Ascending aorta (tissue), 2 donors: ENCODE data around the gene RGN. TPM values are rescaled to one million over a fixed set of nuclear protein-coding genes. Genes with fewer than 3 reads are reported as not detected.

ENCODE experiments used
- DNase-seq, 2 donors: peaks; one replicate each; pipeline ENCODE4 v3.0.0-alpha.2; 2019; ENCODE audit warnings: low spot score in 2 of 2
- H3K27ac ChIP-seq, 2 donors: fragments of 200-600 bp; sonication (generic); one replicate each; pipeline ENCODE4 v1.5.1; 2016 to 2017; ENCODE audit warnings: mild to moderate bottlenecking in 1 of 2
- H3K27me3 ChIP-seq: fragments of 200-600 bp; sonication (generic); one replicate; pipeline ENCODE4 v1.5.1; 2017
- H3K36me3 ChIP-seq, 2 donors: fragments of 200-600 bp; sonication (generic); one replicate each; pipeline ENCODE4 v1.5.1; 2016
- H3K4me1 ChIP-seq, 2 donors: fragments of 200-600 bp; sonication (generic); one replicate each; pipeline ENCODE4 v1.5.1; 2016 to 2017; ENCODE audit warnings: mild to moderate bottlenecking in 1 of 2
- H3K4me3 ChIP-seq, 2 donors: fragments of 200-600 bp; sonication (generic); one replicate each; pipeline ENCODE4 v1.5.1; 2016 to 2017; ENCODE audit warnings: mild to moderate bottlenecking in 1 of 2
- H3K9me3 ChIP-seq, 2 donors: fragments of 200-600 bp; sonication (generic); one replicate each; pipeline ENCODE4 v1.5.1; 2016
- intact Hi-C: fragments of 100-400 bp; cut with DNase I; formaldehyde crosslinking; loops from one replicate; pipeline ENCODE4 v1.15.1; 2023
- total RNA-seq: library from RNA; depleted of rRNA; stranded (reverse); fragments of >200 nt; gene quantifications from one replicate; pipeline ENCODE4 v1.1.0, GENCODE V29; 2016
- TF ChIP-seq, protein P1 (sequence below), 3 experiments: fragments of 200-600 bp in 2 of 3; fragments of 450-650 bp in 1 of 3; sonication (generic) in 2 of 3; IDR thresholded peaks; one replicate each; pipeline ENCODE4 v1.5.1; 2016 to 2019; ENCODE audit warnings: antibody characterized with exemption in 3 of 3, mild to moderate bottlenecking in 1 of 3, moderate library complexity in 1 of 3

RGN gene
- total RNA-seq, 1 donor from 2014 or later: 1.5 TPM

DNA sequence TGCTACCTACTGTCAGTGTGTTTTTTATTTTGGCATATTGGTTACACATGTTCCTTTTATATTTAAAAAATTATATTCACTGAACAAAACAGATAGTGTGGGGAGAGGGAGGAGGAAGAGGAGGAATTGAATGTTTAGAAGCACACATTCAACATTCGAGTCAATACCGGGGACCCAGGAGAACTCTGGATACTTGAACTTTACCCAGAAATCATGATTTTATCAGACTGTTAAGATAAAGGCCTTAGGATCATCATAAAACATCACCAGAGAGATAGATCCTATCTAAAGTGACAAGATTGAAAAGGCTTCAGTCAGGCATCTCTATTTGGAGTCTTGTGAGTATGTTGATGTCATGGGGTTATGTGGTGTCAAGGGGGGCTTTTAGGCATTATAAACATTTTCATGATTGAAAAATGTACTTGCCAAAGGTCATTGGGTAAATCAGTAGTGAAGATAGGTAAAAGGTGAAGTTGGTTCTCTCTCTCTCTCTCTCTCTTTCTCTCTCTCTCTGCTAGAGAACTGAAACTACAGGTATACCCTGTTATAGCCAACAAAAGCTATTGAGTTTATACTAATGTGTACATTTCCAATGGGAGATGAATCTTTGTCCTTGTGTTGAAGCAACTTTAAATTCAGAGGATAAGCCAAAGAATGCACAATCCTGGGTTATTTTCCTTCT is 16.9 kb upstream of the RGN start:
- Histone ChIP-seq H3K27me3 (no peaks in the 10 kb centered on the region), H3K27ac (no peak overlapping the region), H3K4me1 (no peaks in the 10 kb centered on the region), H3K4me3 (no peak overlapping the region), H3K36me3 (peaks cover 0 to 4% of the 10 kb centered on the region in 2 donors), H3K9me3 (no peaks in the 10 kb centered on the region)
- intact Hi-C loops: no loop called here
- no peak for DNase-seq
- TF ChIP-seq, protein P1, sequence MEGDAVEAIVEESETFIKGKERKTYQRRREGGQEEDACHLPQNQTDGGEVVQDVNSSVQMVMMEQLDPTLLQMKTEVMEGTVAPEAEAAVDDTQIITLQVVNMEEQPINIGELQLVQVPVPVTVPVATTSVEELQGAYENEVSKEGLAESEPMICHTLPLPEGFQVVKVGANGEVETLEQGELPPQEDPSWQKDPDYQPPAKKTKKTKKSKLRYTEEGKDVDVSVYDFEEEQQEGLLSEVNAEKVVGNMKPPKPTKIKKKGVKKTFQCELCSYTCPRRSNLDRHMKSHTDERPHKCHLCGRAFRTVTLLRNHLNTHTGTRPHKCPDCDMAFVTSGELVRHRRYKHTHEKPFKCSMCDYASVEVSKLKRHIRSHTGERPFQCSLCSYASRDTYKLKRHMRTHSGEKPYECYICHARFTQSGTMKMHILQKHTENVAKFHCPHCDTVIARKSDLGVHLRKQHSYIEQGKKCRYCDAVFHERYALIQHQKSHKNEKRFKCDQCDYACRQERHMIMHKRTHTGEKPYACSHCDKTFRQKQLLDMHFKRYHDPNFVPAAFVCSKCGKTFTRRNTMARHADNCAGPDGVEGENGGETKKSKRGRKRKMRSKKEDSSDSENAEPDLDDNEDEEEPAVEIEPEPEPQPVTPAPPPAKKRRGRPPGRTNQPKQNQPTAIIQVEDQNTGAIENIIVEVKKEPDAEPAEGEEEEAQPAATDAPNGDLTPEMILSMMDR (IDR thresholded peaks at IDR 0.05): no peak

DNA sequence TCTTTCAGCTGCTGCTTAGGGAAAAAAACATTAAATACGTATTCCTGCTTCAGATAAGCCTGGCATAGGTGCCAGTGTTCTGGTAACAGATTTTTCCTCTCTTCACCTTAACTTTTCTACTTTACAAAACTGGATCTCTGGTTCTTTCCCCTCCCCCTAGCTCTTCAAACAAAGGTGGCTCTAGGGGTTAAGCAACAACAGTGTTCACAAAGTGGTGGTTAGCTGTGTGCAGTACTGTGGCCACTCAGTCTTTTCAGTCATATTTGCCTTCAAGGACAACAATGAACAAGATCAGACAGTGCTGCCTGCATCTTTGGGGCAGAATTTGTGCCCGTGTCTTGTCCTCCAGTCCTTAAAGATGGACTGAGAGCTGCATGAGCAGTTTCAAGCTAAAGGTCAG is 15.1 kb upstream of the RGN start:
- H3K9me3 ChIP-seq: no peaks in the 10 kb centered on the region
- no peaks in the 10 kb centered on the region for H3K36me3 ChIP-seq
- no peak for DNase-seq
- H3K27me3 ChIP-seq: no peaks in the 10 kb centered on the region
- no peaks in the 10 kb centered on the region for H3K4me1 ChIP-seq
- intact Hi-C loops: no loop called here
- no peak overlapping the region for H3K27ac ChIP-seq
- no peak overlapping the region for H3K4me3 ChIP-seq
- TF ChIP-seq, protein P1 (IDR thresholded peaks at IDR 0.05): no peak

DNA sequence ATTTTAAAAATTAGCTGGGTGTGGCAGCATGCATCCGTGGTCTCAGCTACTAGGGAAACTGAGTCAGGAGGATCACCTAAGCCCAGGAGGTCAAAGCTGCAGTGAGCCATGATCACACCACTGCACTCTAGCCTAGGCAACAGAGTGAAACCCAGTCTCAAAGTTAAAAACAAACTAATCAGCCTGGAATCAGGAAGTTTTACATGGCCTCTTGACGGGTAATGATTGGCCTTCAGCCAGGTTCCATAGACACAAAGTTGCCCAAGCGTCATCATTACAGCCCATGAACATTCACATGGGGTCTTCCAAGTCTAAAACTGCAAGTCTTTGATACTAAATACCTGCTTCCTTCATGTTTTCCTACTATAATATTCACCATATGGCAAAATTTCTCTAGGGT is 10.0 kb upstream of the RGN start:
- no peaks in the 10 kb centered on the region for H3K9me3 ChIP-seq
- intact Hi-C loops: no loop called here
- TF ChIP-seq, protein P1 (IDR thresholded peaks at IDR 0.05): no peak

DNA sequence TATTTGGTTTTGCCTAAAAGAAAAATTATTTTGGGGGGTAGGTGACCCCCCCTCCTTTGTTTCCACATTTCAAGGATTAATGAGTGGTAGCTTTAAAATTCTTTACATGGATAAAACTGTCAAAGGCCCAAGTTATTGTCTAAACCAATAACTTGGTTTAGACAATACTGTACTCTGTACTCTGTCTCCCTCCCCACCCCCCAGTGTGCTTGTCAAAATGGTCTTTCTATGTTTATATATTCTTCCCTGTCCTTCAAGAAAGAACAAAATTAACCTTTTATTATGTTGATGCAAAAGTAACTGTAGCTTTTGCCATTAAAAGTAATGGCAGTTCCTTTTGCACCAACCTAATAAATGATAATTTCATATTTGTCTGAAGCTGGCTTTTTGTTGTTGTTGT is 9.5 kb upstream of the RGN start:
- H3K9me3 ChIP-seq: no peaks in the 10 kb centered on the region
- no peaks in the 10 kb centered on the region for H3K36me3 ChIP-seq
- H3K4me3 ChIP-seq: no peak overlapping the region
- no peaks in the 10 kb centered on the region for H3K4me1 ChIP-seq
- intact Hi-C loops: no loop called here
- H3K27me3 ChIP-seq: no peaks in the 10 kb centered on the region
- H3K27ac ChIP-seq: no peak overlapping the region
- no peak for DNase-seq
- TF ChIP-seq, protein P1 (IDR thresholded peaks at IDR 0.05): no peak

More for the DNA sequence above, 10.0 kb upstream of the RGN start:
- H3K4me3 ChIP-seq: no peak overlapping the region
- DNase-seq: no peak
- H3K27ac ChIP-seq: no peak overlapping the region
- H3K27me3 ChIP-seq: no peaks in the 10 kb centered on the region
- no peaks in the 10 kb centered on the region for H3K36me3 ChIP-seq
- no peaks in the 10 kb centered on the region for H3K4me1 ChIP-seq

DNA sequence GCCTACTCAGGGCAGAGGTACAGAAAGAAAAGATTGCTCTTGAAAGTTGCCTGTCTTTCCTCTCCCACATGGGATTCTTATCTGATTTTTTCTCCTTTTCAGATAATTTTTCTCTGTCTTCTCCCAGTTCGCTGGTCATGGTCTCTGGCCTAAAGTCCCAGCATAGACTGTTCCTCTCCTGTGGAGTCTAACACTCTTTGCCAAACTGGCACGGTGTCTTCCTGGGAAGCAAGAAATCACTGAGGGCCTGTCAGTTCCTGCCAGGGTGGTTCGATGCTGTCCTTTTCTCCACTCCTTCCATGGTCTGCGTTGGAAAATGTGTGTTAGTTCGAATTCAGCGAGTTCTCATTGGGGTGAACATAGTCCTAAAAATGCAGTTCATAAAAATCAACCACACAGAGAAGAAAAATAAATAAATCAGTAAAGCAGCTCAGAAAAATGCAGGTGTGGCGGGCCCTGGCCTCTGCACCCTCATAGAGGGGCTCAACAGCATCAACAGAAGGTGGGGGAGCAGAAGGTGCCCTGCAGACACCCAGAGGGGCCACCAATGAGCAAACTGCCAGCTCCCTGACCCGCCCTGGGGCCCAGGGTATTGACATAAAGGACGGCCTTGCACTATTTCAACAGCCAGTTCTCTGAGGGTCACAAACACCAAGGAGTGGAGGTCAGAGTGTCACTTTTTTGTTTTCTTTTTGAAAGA is 2.1 kb downstream of the RGN start:
- Histone ChIP-seq H3K9me3 (no peaks in the 10 kb centered on the region), H3K4me3 (peak overlapping the region; percentile 16), H3K36me3 (no peaks in the 10 kb centered on the region), H3K27me3 (no peaks in the 10 kb centered on the region), H3K27ac (peak overlapping the region; percentile 3 to 18), H3K4me1 (no peaks in the 10 kb centered on the region)
- no peak for DNase-seq
- TF ChIP-seq, protein P1 (IDR thresholded peaks at IDR 0.05): no peak
- intact Hi-C loops: no loop called here
